ENCODE measurements around the gene RMDN3.

RMDN3 gene

GRCh38 chr15:40793216-40793989, 38.3 kb upstream of the RMDN3 start:
- peaks cover 0 to 10% (median 5%) of the 10 kb centered on the region in 4 experiments for H3K36me3 ChIP-seq (ENCODE audit: control insufficient read depth in 4 of 4, insufficient read depth in 4 of 4, low read length in 3 of 4)
- H3K27ac ChIP-seq (ENCODE audit: insufficient read depth in 1 of 2, low read depth in 1 of 2, low read length in 2 of 2, poor library complexity in 1 of 2, severe bottlenecking in 2 of 2) = no peak overlapping the region
- H3K4me1 ChIP-seq (ENCODE audit: control extremely low read depth in 1 of 4, control insufficient read depth in 4 of 4, insufficient read depth in 4 of 4, low read length in 3 of 4) = peaks cover 8 to 39% (median 25%) of the 10 kb centered on the region in 4 experiments
- 91% methylated on average over 7 of the region's 9 CpGs for WGBS (ENCODE audit: insufficient coverage)
- ChIA-PET POLR2A (no interaction called here), CTCF (interaction anchor here (0.5 to 2.4 kb wide), 4 partner anchors 11 to 90 kb away, joined by 3 to 7 read pairs (median 3); no protein-coding TSS in a partner anchor)
- no peak overlapping the region for H3K4me3 ChIP-seq (ENCODE audit: control insufficient read depth in 1 of 7, extremely low read depth in 1 of 7, insufficient read depth in 4 of 7, low read depth in 2 of 7, low read length in 6 of 7)
- no peaks in the 10 kb centered on the region for H3K9me3 ChIP-seq (ENCODE audit: control extremely low read depth in 1 of 5, control insufficient read depth in 4 of 5, insufficient read depth in 2 of 5, low read depth in 1 of 5, low read length in 4 of 5)
- DNase-seq = peak in 2 of 3 donors; percentile 29 to 36
- H3K27me3 ChIP-seq (replicated peaks in 2 of 5; ENCODE audit: control insufficient read depth in 4 of 5, insufficient read depth in 5 of 5, low read length in 4 of 5) = no peaks in the 10 kb centered on the region

GRCh38 chr15:40792394-40792793, 37.3 kb upstream of the RMDN3 start:
- H3K27me3 ChIP-seq (replicated peaks in 2 of 5; ENCODE audit: control insufficient read depth in 4 of 5, insufficient read depth in 5 of 5, low read length in 4 of 5) = no peaks in the 10 kb centered on the region
- H3K9me3 ChIP-seq (ENCODE audit: control extremely low read depth in 1 of 5, control insufficient read depth in 4 of 5, insufficient read depth in 2 of 5, low read depth in 1 of 5, low read length in 4 of 5) = no peaks in the 10 kb centered on the region
- POLR2A ChIA-PET = no interaction called here
- no peak overlapping the region for H3K27ac ChIP-seq (ENCODE audit: insufficient read depth in 1 of 2, low read depth in 1 of 2, low read length in 2 of 2, poor library complexity in 1 of 2, severe bottlenecking in 2 of 2)
- CTCF ChIA-PET = interaction anchor here (0.8 to 2.4 kb wide), 4 partner anchors 10 to 89 kb away, joined by 3 to 7 read pairs (median 4); no protein-coding TSS in a partner anchor
- H3K36me3 ChIP-seq (ENCODE audit: control insufficient read depth in 4 of 4, insufficient read depth in 4 of 4, low read length in 3 of 4) = peaks cover 0 to 10% (median 5%) of the 10 kb centered on the region in 4 experiments
- 22% methylated on average over 1 of the region's 3 CpGs for WGBS (ENCODE audit: insufficient coverage)
- H3K4me3 ChIP-seq (ENCODE audit: control insufficient read depth in 1 of 7, extremely low read depth in 1 of 7, insufficient read depth in 4 of 7, low read depth in 2 of 7, low read length in 6 of 7) = no peak overlapping the region
- DNase-seq = no peak
- peaks cover 9 to 48% (median 32%) of the 10 kb centered on the region in 4 experiments for H3K4me1 ChIP-seq (ENCODE audit: control extremely low read depth in 1 of 4, control insufficient read depth in 4 of 4, insufficient read depth in 4 of 4, low read length in 3 of 4)

GRCh38 chr15:40790718-40791117, 35.7 kb upstream of the RMDN3 start:
- ChIA-PET CTCF (interaction anchor here (0.6 kb wide), 1 partner anchor 12 kb away, joined by 3 read pairs; no protein-coding TSS in a partner anchor), POLR2A (no interaction called here)
- Histone ChIP-seq H3K4me3 (ENCODE audit: control insufficient read depth in 1 of 7, extremely low read depth in 1 of 7, insufficient read depth in 4 of 7, low read depth in 2 of 7, low read length in 6 of 7) (no peak overlapping the region), H3K9me3 (ENCODE audit: control extremely low read depth in 1 of 5, control insufficient read depth in 4 of 5, insufficient read depth in 2 of 5, low read depth in 1 of 5, low read length in 4 of 5) (no peaks in the 10 kb centered on the region), H3K4me1 (ENCODE audit: control extremely low read depth in 1 of 4, control insufficient read depth in 4 of 4, insufficient read depth in 4 of 4, low read length in 3 of 4) (peaks cover 7 to 50% (median 29%) of the 10 kb centered on the region in 4 experiments), H3K36me3 (ENCODE audit: control insufficient read depth in 4 of 4, insufficient read depth in 4 of 4, low read length in 3 of 4) (peaks cover 0 to 10% (median 5%) of the 10 kb centered on the region in 4 experiments), H3K27me3 (replicated peaks in 2 of 5; ENCODE audit: control insufficient read depth in 4 of 5, insufficient read depth in 5 of 5, low read length in 4 of 5) (no peaks in the 10 kb centered on the region), H3K27ac (ENCODE audit: insufficient read depth in 1 of 2, low read depth in 1 of 2, low read length in 2 of 2, poor library complexity in 1 of 2, severe bottlenecking in 2 of 2) (no peak overlapping the region)
- no peak for DNase-seq
- WGBS (ENCODE audit: insufficient coverage) = no CpG with 5 or more reads among the region's 3 CpGs

DNA sequence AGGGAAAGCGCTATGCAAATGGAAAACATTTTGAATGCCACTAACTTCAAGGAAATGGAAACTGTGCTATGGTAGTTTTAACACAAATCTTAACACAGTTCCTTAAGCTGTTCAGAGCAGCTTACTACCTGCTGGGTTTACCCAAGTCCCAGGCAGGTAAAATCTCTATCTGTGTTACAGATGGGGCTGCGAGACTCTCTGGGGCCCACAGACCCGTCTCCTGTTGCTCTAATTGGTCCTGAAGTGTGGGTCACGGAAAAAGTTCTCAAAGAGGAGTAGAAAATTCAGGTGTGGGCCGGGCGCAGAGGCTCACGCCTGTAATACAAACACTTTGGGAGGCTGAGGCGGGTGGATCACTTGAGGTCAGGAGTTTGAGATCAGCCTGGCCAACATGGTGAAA, 34.9 kb upstream of the RMDN3 start:
- POLR2A ChIA-PET = no interaction called here
- no peak for DNase-seq
- Histone ChIP-seq H3K36me3 (ENCODE audit: control insufficient read depth in 4 of 4, insufficient read depth in 4 of 4, low read length in 3 of 4) (peaks cover 0 to 10% (median 6%) of the 10 kb centered on the region in 4 experiments), H3K27ac (ENCODE audit: insufficient read depth in 1 of 2, low read depth in 1 of 2, low read length in 2 of 2, poor library complexity in 1 of 2, severe bottlenecking in 2 of 2) (no peak overlapping the region), H3K9me3 (ENCODE audit: control extremely low read depth in 1 of 5, control insufficient read depth in 4 of 5, insufficient read depth in 2 of 5, low read depth in 1 of 5, low read length in 4 of 5) (no peaks in the 10 kb centered on the region), H3K4me3 (ENCODE audit: control insufficient read depth in 1 of 7, extremely low read depth in 1 of 7, insufficient read depth in 4 of 7, low read depth in 2 of 7, low read length in 6 of 7) (no peak overlapping the region), H3K27me3 (replicated peaks in 2 of 5; ENCODE audit: control insufficient read depth in 4 of 5, insufficient read depth in 5 of 5, low read length in 4 of 5) (no peaks in the 10 kb centered on the region), H3K4me1 (ENCODE audit: control extremely low read depth in 1 of 4, control insufficient read depth in 4 of 4, insufficient read depth in 4 of 4, low read length in 3 of 4) (peaks cover 7 to 43% (median 22%) of the 10 kb centered on the region in 4 experiments)
- 99% methylated on average over 7 of the region's 8 CpGs for WGBS (ENCODE audit: insufficient coverage)
- CTCF ChIA-PET = interaction anchor here (1.2 to 15.4 kb wide), 3 partner anchors 10 to 55 kb away, joined by 3 to 204 read pairs (median 7); partner anchors contain the start of gene RMDN3

- H3K27me3 ChIP-seq (replicated peaks in 2 of 5; ENCODE audit: control insufficient read depth in 4 of 5, insufficient read depth in 5 of 5, low read length in 4 of 5) = no peaks in the 10 kb centered on the region
- peaks cover 7 to 42% (median 20%) of the 10 kb centered on the region in 4 experiments for H3K4me1 ChIP-seq (ENCODE audit: control extremely low read depth in 1 of 4, control insufficient read depth in 4 of 4, insufficient read depth in 4 of 4, low read length in 3 of 4)
- 83% methylated on average over 5 of the region's 5 CpGs for WGBS (ENCODE audit: insufficient coverage)
- POLR2A ChIA-PET = no interaction called here
- no peaks in the 10 kb centered on the region for H3K9me3 ChIP-seq (ENCODE audit: control extremely low read depth in 1 of 5, control insufficient read depth in 4 of 5, insufficient read depth in 2 of 5, low read depth in 1 of 5, low read length in 4 of 5)
- H3K36me3 ChIP-seq (ENCODE audit: control insufficient read depth in 4 of 4, insufficient read depth in 4 of 4, low read length in 3 of 4) = peaks cover 0 to 10% (median 6%) of the 10 kb centered on the region in 4 experiments
- no peak overlapping the region for H3K27ac ChIP-seq (ENCODE audit: insufficient read depth in 1 of 2, low read depth in 1 of 2, low read length in 2 of 2, poor library complexity in 1 of 2, severe bottlenecking in 2 of 2)
- CTCF ChIA-PET = interaction anchor here (0.7 to 15.4 kb wide), 9 partner anchors 8 to 89 kb away, joined by 3 to 204 read pairs (median 3); partner anchors contain the start of genes C15orf62, GCHFR and RMDN3
- H3K4me3 ChIP-seq (ENCODE audit: control insufficient read depth in 1 of 7, extremely low read depth in 1 of 7, insufficient read depth in 4 of 7, low read depth in 2 of 7, low read length in 6 of 7) = no peak overlapping the region
- DNase-seq = no peak
Observed at GRCh38 chr15:40789119-40789518, 34.1 kb upstream of the RMDN3 start.

DNA sequence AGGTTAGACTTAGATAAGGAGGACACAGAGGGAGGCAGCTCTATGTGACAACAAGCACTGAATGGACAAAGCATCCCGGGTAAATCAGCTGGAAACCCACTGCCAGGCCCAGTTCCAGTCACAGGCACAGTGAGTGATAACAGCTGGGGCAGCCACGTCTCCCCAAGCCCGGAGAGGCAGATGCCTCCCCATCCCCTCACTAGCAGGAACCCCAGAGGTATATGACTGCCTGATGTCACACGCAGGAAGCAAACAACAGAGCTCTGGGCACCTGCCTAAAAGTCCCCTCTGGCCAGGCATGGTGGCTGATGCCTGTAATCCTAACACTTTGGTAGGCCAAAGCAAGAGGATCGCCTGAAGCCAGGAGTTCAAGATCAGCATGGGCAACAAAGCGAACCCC, 32.9 kb upstream of the RMDN3 start:
- H3K4me3 ChIP-seq (ENCODE audit: control insufficient read depth in 1 of 7, extremely low read depth in 1 of 7, insufficient read depth in 4 of 7, low read depth in 2 of 7, low read length in 6 of 7) = no peak overlapping the region
- H3K27ac ChIP-seq (ENCODE audit: insufficient read depth in 1 of 2, low read depth in 1 of 2, low read length in 2 of 2, poor library complexity in 1 of 2, severe bottlenecking in 2 of 2) = no peak overlapping the region
- H3K36me3 ChIP-seq (ENCODE audit: control insufficient read depth in 4 of 4, insufficient read depth in 4 of 4, low read length in 3 of 4) = peaks cover 0 to 6% (median 4%) of the 10 kb centered on the region in 4 experiments
- ChIA-PET POLR2A (interaction anchor here (0.5 to 1.0 kb wide), 2 partner anchors 9 to 16 kb away, joined by 3 to 8 read pairs; no protein-coding TSS in a partner anchor), CTCF (interaction anchor here (0.6 to 15.4 kb wide), 12 partner anchors 8 to 223 kb away, joined by 3 to 204 read pairs (median 4); partner anchors contain the start of genes C15orf62, CCDC32, GCHFR and RMDN3)
- H3K9me3 ChIP-seq (ENCODE audit: control extremely low read depth in 1 of 5, control insufficient read depth in 4 of 5, insufficient read depth in 2 of 5, low read depth in 1 of 5, low read length in 4 of 5) = no peaks in the 10 kb centered on the region
- peaks cover 7 to 37% (median 18%) of the 10 kb centered on the region in 4 experiments for H3K4me1 ChIP-seq (ENCODE audit: control extremely low read depth in 1 of 4, control insufficient read depth in 4 of 4, insufficient read depth in 4 of 4, low read length in 3 of 4)
- no peaks in the 10 kb centered on the region for H3K27me3 ChIP-seq (replicated peaks in 2 of 5; ENCODE audit: control insufficient read depth in 4 of 5, insufficient read depth in 5 of 5, low read length in 4 of 5)
- no peak for DNase-seq
- WGBS (ENCODE audit: insufficient coverage) = 91% methylated on average over 4 of the region's 6 CpGs

Data from common myeloid progenitor, CD34-positive (primary cell).